GM18907 (cell line): ENCODE results near the gene ANKLE1.
A peak's percentile ranks its signal among the peaks of the same experiment; 100 is the strongest.

ENCODE experiments used
- ATAC-seq: cut with Tn5 transposase; IDR thresholded peaks from one replicate; pipeline ENCODE4 v1.9.1; 2021; ENCODE audit warnings: mild to moderate bottlenecking, moderate library complexity; ENCODE audit not compliant: unreplicated experiment

The ANKLE1 gene

GRCh38 chr19:17281391-17282304 is at the start of gene ANKLE1:
ANKLE1 (plus strand) TSS chr19:17281901; CDS start chr19:17281921, 20 bp downstream.
- ATAC-seq, result peak; percentile 23

GRCh38 chr19:17232258-17232657 is 49.4 kb upstream of the ANKLE1 start:
- no peak for ATAC-seq

- peak; percentile 28 for ATAC-seq
Measured at GRCh38 chr19:17234911-17235299, 46.8 kb upstream of the ANKLE1 start.

GRCh38 chr19:17235300-17235970 is 46.3 kb upstream of the ANKLE1 start:
- ATAC-seq, result peak; percentile 48

GRCh38 chr19:17235971-17236777 is 45.5 kb upstream of the ANKLE1 start:
- ATAC-seq, result no peak

GRCh38 chr19:17236811-17237543 is 44.7 kb upstream of the ANKLE1 start:
- no peak for ATAC-seq

GRCh38 chr19:17237747-17238706 is 43.7 kb upstream of the ANKLE1 start:
- no peak for ATAC-seq

GRCh38 chr19:17240062-17240752 is 41.5 kb upstream of the ANKLE1 start:
- ATAC-seq, result no peak

- ATAC-seq, result no peak
Measured at GRCh38 chr19:17240826-17241399, 40.8 kb upstream of the ANKLE1 start.

- no peak for ATAC-seq
Measured at GRCh38 chr19:17242431-17243208, 39.1 kb upstream of the ANKLE1 start.

- ATAC-seq, result no peak
Measured at GRCh38 chr19:17243211-17243829, 38.4 kb upstream of the ANKLE1 start.

- no peak for ATAC-seq
Measured at GRCh38 chr19:17243830-17244617, 37.7 kb upstream of the ANKLE1 start.

GRCh38 chr19:17244618-17245534 is 36.8 kb upstream of the ANKLE1 start:
- ATAC-seq, result peak; percentile 10

- ATAC-seq, result no peak
Measured at GRCh38 chr19:17245535-17245984, 36.1 kb upstream of the ANKLE1 start, which contains the start of gene NR2F6. NR2F6 (minus strand) TSS chr19:17245919; CDS start chr19:17245220, 699 bp downstream.
